Measurements from ENCODE around the gene BTN2A1. TPM values are rescaled to one million over a fixed set of nuclear protein-coding genes. Genes with fewer than 3 reads are reported as not detected.

Gene BTN2A1
- total and polyA plus RNA-seq, 10 of the 15 experiments (the other 5 are each of a cell fraction or from before 2014, with no cell fraction given), result 8.2 to 28.0 (median 15.8) TPM

GRCh38 chr6:26474439-26474881 lies 16.7 kb downstream of the BTN2A1 start (continued):
- no peak for TF ChIP-seq NR2C2 (IDR thresholded peaks at IDR 0.05; ENCODE audit: borderline replicate concordance, control insufficient read depth, insufficient read length, low read depth)
- no peak for TF ChIP-seq BHLHE40 (IDR thresholded peaks at IDR 0.05; ENCODE audit: borderline replicate concordance in 1 of 2, low read depth in 2 of 2, low read length in 1 of 2)
- no peak for TF ChIP-seq ATF2 (IDR thresholded peaks at IDR 0.05; ENCODE audit: low read length)
- no peak for TF ChIP-seq MEF2A (IDR thresholded peaks at IDR 0.05; ENCODE audit: insufficient read depth, low read depth, low read length)
- no peak for TF ChIP-seq EGR1 (IDR thresholded peaks at IDR 0.05; ENCODE audit: borderline replicate concordance in 1 of 2, low read depth in 2 of 2, low read length in 2 of 2)
- TF ChIP-seq HSF1 (IDR thresholded peaks at IDR 0.05; ENCODE audit: low read depth, low read length), result no peak
- no peak for TF ChIP-seq NRF1 (conservative IDR thresholded peaks at IDR 0.05; ENCODE audit: low read depth, low read length)
- TF ChIP-seq PML (IDR thresholded peaks at IDR 0.05; ENCODE audit: low read length), result no peak; the same call in 1 of the 2 replicates
- TF ChIP-seq SMARCA5 (IDR thresholded peaks at IDR 0.05), result no peak
- TF ChIP-seq FOS (IDR thresholded peaks at IDR 0.05; ENCODE audit: borderline replicate concordance, extremely low read depth, insufficient read length), result no peak
- peak; percentile 76; the same call in 1 of the 2 replicates for TF ChIP-seq MLLT1 (IDR thresholded peaks at IDR 0.05)
- no peak for TF ChIP-seq STAT3 (IDR thresholded peaks at IDR 0.05; ENCODE audit: low read depth, low read length)
- no peak for TF ChIP-seq SUPT20H (IDR thresholded peaks at IDR 0.05; ENCODE audit: borderline replicate concordance, control insufficient read depth, low read depth, low read length)
- no peak for TF ChIP-seq ZNF384 (IDR thresholded peaks at IDR 0.05; ENCODE audit: borderline replicate concordance, low read depth, low read length)
- TF ChIP-seq MYC (IDR thresholded peaks at IDR 0.05; ENCODE audit: insufficient read depth, insufficient read length, insufficient replicate concordance, low read length, severe bottlenecking), result no peak
- no peak for TF ChIP-seq CEBPZ (IDR thresholded peaks at IDR 0.05; ENCODE audit: low read depth, low read length)
- no peak for TF ChIP-seq IRF3 (IDR thresholded peaks at IDR 0.05)
- TF ChIP-seq NFYA (IDR thresholded peaks at IDR 0.05; ENCODE audit: borderline replicate concordance, low read depth, low read length), result no peak
- TF ChIP-seq TCF7 (IDR thresholded peaks at IDR 0.05; ENCODE audit: borderline replicate concordance), result no peak

All from GM12878 (cell line).